Myocyte (in vitro differentiated cells): Measurements from ENCODE around the gene KIFC1. TPM values are rescaled to one million over a fixed set of nuclear protein-coding genes. Genes with fewer than 3 reads are reported as not detected.
A peak's percentile ranks its signal among the peaks of the same experiment; 100 is the strongest.

Experiments used
- DNase-seq: peaks from one replicate; pipeline ENCODE4 v3.0.0-alpha.2; 2012; ENCODE audit warnings: low read depth
- total RNA-seq: library from RNA; depleted of rRNA; stranded (reverse); fragments of >200 nt; gene quantifications from 2 replicates; pipeline ENCODE4 v1.2.3, GENCODE V29; 2014

KIFC1 gene
- total RNA-seq, 1 donor from 2014 or later = 0.35 TPM

- no peak for DNase-seq
These were observed 33.4 kb downstream of the KIFC1 start for GRCh38 chr6:33424855-33425667.

- DNase-seq = peak; percentile 85
These were observed 34.3 kb downstream of the KIFC1 start for GRCh38 chr6:33425668-33426577.

GRCh38 chr6:33426590-33427511, 35.2 kb downstream of the KIFC1 start:
- no peak for DNase-seq

- DNase-seq = peak; percentile 34
These were observed 36.1 kb downstream of the KIFC1 start for GRCh38 chr6:33427585-33428223.

GRCh38 chr6:33428224-33428965, 36.8 kb downstream of the KIFC1 start:
- peak; percentile 20 for DNase-seq

- no peak for DNase-seq
These were observed 37.5 kb downstream of the KIFC1 start for GRCh38 chr6:33428966-33429749.

- DNase-seq = no peak
These were observed 38.1 kb downstream of the KIFC1 start for GRCh38 chr6:33429750-33430052.

GRCh38 chr6:33430334-33430733, 38.7 kb downstream of the KIFC1 start:
- no peak for DNase-seq

GRCh38 chr6:33430991-33431879, 39.6 kb downstream of the KIFC1 start:
- DNase-seq = no peak

GRCh38 chr6:33431880-33432541, 40.4 kb downstream of the KIFC1 start:
- DNase-seq = no peak

GRCh38 chr6:33432546-33432945, 40.9 kb downstream of the KIFC1 start:
- no peak for DNase-seq

GRCh38 chr6:33433001-33433543, 41.4 kb downstream of the KIFC1 start:
- no peak for DNase-seq

- peak; percentile 22 for DNase-seq
These were observed 42.0 kb downstream of the KIFC1 start for GRCh38 chr6:33433544-33434191.

GRCh38 chr6:33434961-33435360, 43.3 kb downstream of the KIFC1 start:
- DNase-seq = no peak

- DNase-seq = no peak
These were observed 46.0 kb downstream of the KIFC1 start for GRCh38 chr6:33437666-33438065.

- DNase-seq = no peak
These were observed 47.5 kb downstream of the KIFC1 start for GRCh38 chr6:33438978-33439594.
